ENCODE measurements around the gene FAM81B.

- no peak for TF ChIP-seq MAX (IDR thresholded peaks at IDR 0.05; ENCODE audit: low read depth)
- TF ChIP-seq CTCF (IDR thresholded peaks at IDR 0.05): no peak
- no peak for TF ChIP-seq YY1 (IDR thresholded peaks at IDR 0.05; ENCODE audit: low read depth)
- no peak for TF ChIP-seq POLR2AphosphoS5 (IDR thresholded peaks at IDR 0.05; ENCODE audit: low read depth, low read length)
- TF ChIP-seq TEAD4 (IDR thresholded peaks at IDR 0.05; ENCODE audit: borderline replicate concordance, insufficient read depth): no peak
- TF ChIP-seq TCF12 (IDR thresholded peaks at IDR 0.05): no peak
- no peak for TF ChIP-seq EP300 (IDR thresholded peaks at IDR 0.05; ENCODE audit: borderline replicate concordance in 1 of 2, low read depth in 1 of 2, low read length in 1 of 2)
- no peak for TF ChIP-seq FOXJ3 (CRISPR knock-in tag; IDR thresholded peaks at IDR 0.05)
- TF ChIP-seq, protein P1, sequence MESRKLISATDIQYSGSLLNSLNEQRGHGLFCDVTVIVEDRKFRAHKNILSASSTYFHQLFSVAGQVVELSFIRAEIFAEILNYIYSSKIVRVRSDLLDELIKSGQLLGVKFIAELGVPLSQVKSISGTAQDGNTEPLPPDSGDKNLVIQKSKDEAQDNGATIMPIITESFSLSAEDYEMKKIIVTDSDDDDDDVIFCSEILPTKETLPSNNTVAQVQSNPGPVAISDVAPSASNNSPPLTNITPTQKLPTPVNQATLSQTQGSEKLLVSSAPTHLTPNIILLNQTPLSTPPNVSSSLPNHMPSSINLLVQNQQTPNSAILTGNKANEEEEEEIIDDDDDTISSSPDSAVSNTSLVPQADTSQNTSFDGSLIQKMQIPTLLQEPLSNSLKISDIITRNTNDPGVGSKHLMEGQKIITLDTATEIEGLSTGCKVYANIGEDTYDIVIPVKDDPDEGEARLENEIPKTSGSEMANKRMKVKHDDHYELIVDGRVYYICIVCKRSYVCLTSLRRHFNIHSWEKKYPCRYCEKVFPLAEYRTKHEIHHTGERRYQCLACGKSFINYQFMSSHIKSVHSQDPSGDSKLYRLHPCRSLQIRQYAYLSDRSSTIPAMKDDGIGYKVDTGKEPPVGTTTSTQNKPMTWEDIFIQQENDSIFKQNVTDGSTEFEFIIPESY (IDR thresholded peaks at IDR 0.05; ENCODE audit: borderline replicate concordance, low read depth): no peak
- no peak for TF ChIP-seq RAD21 (IDR thresholded peaks at IDR 0.05; ENCODE audit: low read length)
These were observed 5.8 kb upstream of the FAM81B start for GRCh38 chr5:95385334-95385733.

Data from SK-N-SH (cell line).